HL-60 (cell line): ENCODE data around the gene SLC12A8.

ENCODE experiments used
- CTCF ChIP-seq: IDR thresholded peaks from one replicate; pipeline ENCODE4 v1.5.1; 2011; ENCODE audit warnings: low read length, control low read depth, inconsistent platforms; ENCODE audit not compliant: insufficient read depth
- GABPA ChIP-seq: IDR thresholded peaks from 2 replicates; pipeline ENCODE4 v1.6.1; 2012; ENCODE audit warnings: low read depth
- REST ChIP-seq: IDR thresholded peaks from 2 replicates; pipeline ENCODE4 v1.6.1; 2012; ENCODE audit warnings: low read depth; ENCODE audit not compliant: insufficient replicate concordance
- SPI1 ChIP-seq: IDR thresholded peaks from 2 replicates; pipeline ENCODE4 v1.6.1; 2012; ENCODE audit warnings: low read depth, mild to moderate bottlenecking, borderline replicate concordance

- TF ChIP-seq CTCF (no peak), GABPA (no peak), SPI1 (no peak), REST (no peak)
These were observed 32.7 kb downstream of the SLC12A8 start for GRCh38 chr3:125179884-125180240.
